GM19240 (cell line): ENCODE data around the gene IVNS1ABP.
"Not testable (repeated sequence)": the region's sequence is repeated elsewhere in the genome, so short reads cannot be mapped to it uniquely, and the experiment has no call there.

Experiments
- DNase-seq: peaks from one replicate; pipeline ENCODE4 v3.0.0; 2011; ENCODE audit warnings: low spot score; ENCODE audit not compliant: insufficient read length

The IVNS1ABP gene

GRCh38 chr1:185257116-185257949 is 59.7 kb downstream of the IVNS1ABP start:
- not testable (repeated sequence) for DNase-seq

GRCh38 chr1:185255595-185255994 is 61.4 kb downstream of the IVNS1ABP start:
- DNase-seq = not testable (repeated sequence)

GRCh38 chr1:185252404-185252803 is 64.6 kb downstream of the IVNS1ABP start:
- DNase-seq = not testable (repeated sequence)

GRCh38 chr1:185251928-185252327 is 65.1 kb downstream of the IVNS1ABP start:
- not testable (repeated sequence) for DNase-seq

GRCh38 chr1:185250063-185250462 is 67.0 kb downstream of the IVNS1ABP start:
- no peak for DNase-seq

GRCh38 chr1:185249563-185249962 is 67.5 kb downstream of the IVNS1ABP start:
- no peak for DNase-seq
